Lung (tissue), 12 donors: ENCODE data around the gene BIRC5. TPM values are rescaled to one million over a fixed set of nuclear protein-coding genes. Genes with fewer than 3 reads are reported as not detected.
A peak's percentile ranks its signal among the peaks of the same experiment; 100 is the strongest.
"Not testable (repeated sequence)": the region's sequence is repeated elsewhere in the genome, so short reads cannot be mapped to it uniquely, and the experiment has no call there.

ENCODE experiments used
- ATAC-seq: fragments of 200-7000 bp; cut with Tn5 transposase; one replicate; pipeline ENCODE4 v1.9.1; 2020; ENCODE audit warnings: moderate number of reproducible peaks; ENCODE audit not compliant: insufficient read depth, low FRiP score
- DNase-seq, 3 donors: peaks; one replicate each; pipeline ENCODE4 v3.0.0-alpha.2; 2013 to 2017
- H3K27ac ChIP-seq, 2 donors: one replicate each; pipeline ENCODE4 v1.5.1; 2013; ENCODE audit warnings: mild to moderate bottlenecking in 2 of 2, moderate library complexity in 2 of 2, control low read depth in 1 of 2, inconsistent platforms in 1 of 2, low read depth in 1 of 2, low read length in 1 of 2
- H3K27me3 ChIP-seq, 3 donors: one replicate each; pipeline ENCODE4 v1.5.1; 2013; ENCODE audit warnings: low read length in 2 of 3; ENCODE audit not compliant: control insufficient read depth in 3 of 3, insufficient read depth in 3 of 3
- H3K36me3 ChIP-seq, 4 donors: one replicate each; pipeline ENCODE4 v1.5.1; 2013; ENCODE audit warnings: low read length in 4 of 4, mild to moderate bottlenecking in 1 of 4, moderate library complexity in 1 of 4; ENCODE audit not compliant: control insufficient read depth in 4 of 4, insufficient read depth in 4 of 4
- H3K4me1 ChIP-seq, 5 donors: one replicate each; pipeline ENCODE4 v1.5.1; 2013; ENCODE audit warnings: low read length in 5 of 5, mild to moderate bottlenecking in 2 of 5, moderate library complexity in 1 of 5; ENCODE audit not compliant: control insufficient read depth in 5 of 5, insufficient read depth in 5 of 5
- H3K4me3 ChIP-seq: one replicate; pipeline ENCODE4 v1.5.1; 2013; ENCODE audit warnings: mild to moderate bottlenecking, control low read depth, moderate library complexity
- H3K9ac ChIP-seq, 2 donors: one replicate each; pipeline ENCODE4 v1.5.1; 2013; ENCODE audit warnings: low read length in 2 of 2, control low read depth in 1 of 2; ENCODE audit not compliant: insufficient read depth in 1 of 2
- H3K9me3 ChIP-seq, 4 donors: one replicate each; pipeline ENCODE4 v1.5.1; 2013; ENCODE audit warnings: low read length in 3 of 4, mild to moderate bottlenecking in 1 of 4, moderate library complexity in 1 of 4; ENCODE audit not compliant: control insufficient read depth in 4 of 4, insufficient read depth in 3 of 4
- CTCF ChIP-seq: IDR thresholded peaks from 2 replicates; pipeline ENCODE4 v1.5.1; 2012; ENCODE audit warnings: mild to moderate bottlenecking; ENCODE audit errors: control extremely low read depth, extremely low read depth
- WGBS, 2 donors: extraction: QIAGEN DNeasy Blood & Tissue Kit; methylation state at CpG; one replicate each; pipeline ENCODE4 v1.1.7; 2013; 5-methylcytosine and 5-hydroxymethylcytosine counted together
- polyA plus RNA-seq, 2 donors: library from polyadenylated mRNA; stranded (reverse); fragments of 200-250 nt; gene quantifications; one replicate each; pipeline ENCODE4 v1.2.1, GENCODE V29; 2013
- total RNA-seq, 2 donors: library from RNA; depleted of rRNA in 1 of 2; stranded (reverse); fragments of >200 nt in 1 of 2; gene quantifications; one replicate each; pipeline ENCODE4 v1.2.1, GENCODE V29; 2014 to 2021
- donor health status: control.
- donor health status: control.
- donor health status: Bipolar disorder and iron deficiency.
- donor health status: healthy.
- donor health status: DM: yes; HTN: yes; CAD: no.

Gene BIRC5
- total and polyA plus RNA-seq, 4 donors = 1.1 to 11.2 (median 2.4) TPM

GRCh38 chr17:78234261-78234865, 20.3 kb downstream of the BIRC5 start:
- no peak for TF ChIP-seq CTCF
- peak in 1 of 3 donors; percentile 11 for DNase-seq

GRCh38 chr17:78235022-78235421, 21.0 kb downstream of the BIRC5 start:
- Histone ChIP-seq H3K4me1 (peaks cover 0 to 20% (median 0%) of the 10 kb centered on the region in 5 donors), H3K27me3 (peaks cover 4 to 28% (median 22%) of the 10 kb centered on the region in 3 donors)
- ATAC-seq, H3K27ac ChIP-seq, H3K9me3 ChIP-seq, H3K36me3 ChIP-seq, H3K9ac ChIP-seq, H3K4me3 ChIP-seq: not testable (repeated sequence)
- 70 to 83% methylated on average over 5 to 6 of the region's 6 CpGs for WGBS, 2 donors
- peak; percentile 61 to 84 (median 64) for DNase-seq

More at GRCh38 chr17:78234261-78234865, 20.3 kb downstream of the BIRC5 start:
- peaks cover 0 to 3% (median 0%) of the 10 kb centered on the region in 4 donors for H3K9me3 ChIP-seq
- peak overlapping the region in 1 of 2 donors; percentile 4 for H3K27ac ChIP-seq
- H3K36me3 ChIP-seq = no peaks in the 10 kb centered on the region
- no peak overlapping the region for H3K4me3 ChIP-seq
- H3K27me3 ChIP-seq = peaks cover 4 to 28% (median 25%) of the 10 kb centered on the region in 3 donors
- ATAC-seq = no peak
- H3K9ac ChIP-seq = no peak overlapping the region
- 87 to 88% methylated on average over 17 of the region's 17 CpGs for WGBS, 2 donors
- H3K4me1 ChIP-seq = peaks cover 0 to 20% (median 0%) of the 10 kb centered on the region in 5 donors

GRCh38 chr17:78235885-78236284, 21.8 kb downstream of the BIRC5 start:
- no peak for TF ChIP-seq CTCF
- no peak for ATAC-seq
- H3K4me1 ChIP-seq = peaks cover 0 to 20% (median 0%) of the 10 kb centered on the region in 5 donors
- no peak overlapping the region for H3K9ac ChIP-seq
- no peak overlapping the region for H3K4me3 ChIP-seq
- 86 to 89% methylated on average over 8 of the region's 8 CpGs for WGBS, 2 donors
- peaks cover 3 to 20% (median 14%) of the 10 kb centered on the region in 3 donors for H3K27me3 ChIP-seq
- no peak overlapping the region for H3K27ac ChIP-seq
- peak in 1 of 3 donors; percentile 9 for DNase-seq
- peaks cover 0 to 3% (median 0%) of the 10 kb centered on the region in 4 donors for H3K9me3 ChIP-seq
- no peaks in the 10 kb centered on the region for H3K36me3 ChIP-seq

GRCh38 chr17:78236362-78237127, 22.5 kb downstream of the BIRC5 start:
- ATAC-seq (no peak), DNase-seq (peak in 1 of 3 donors; percentile 7)
- 95 to 96% methylated on average over 20 of the region's 20 CpGs for WGBS, 2 donors

More at GRCh38 chr17:78236362-78237127, 22.5 kb downstream of the BIRC5 start:
- no peak for TF ChIP-seq CTCF
- peaks cover 0 to 2% (median 0%) of the 10 kb centered on the region in 4 donors for H3K9me3 ChIP-seq
- H3K27ac ChIP-seq = no peak overlapping the region
- no peaks in the 10 kb centered on the region for H3K36me3 ChIP-seq
- peaks cover 0 to 18% (median 0%) of the 10 kb centered on the region in 5 donors for H3K4me1 ChIP-seq
- H3K9ac ChIP-seq = no peak overlapping the region
- H3K27me3 ChIP-seq = peaks cover 0 to 14% (median 8%) of the 10 kb centered on the region in 3 donors
- no peak overlapping the region for H3K4me3 ChIP-seq
